Measurements from ENCODE around the gene PHACTR4. TPM values are rescaled to one million over a fixed set of nuclear protein-coding genes. Genes with fewer than 3 reads are reported as not detected.

Gene PHACTR4
- total and polyA plus RNA-seq, 2 of the 4 experiments (the other 2 are of a cell fraction) = 7.5 to 15.0 TPM

GRCh38 chr1:28426831-28427230 is 57.3 kb downstream of the PHACTR4 start:
- Histone ChIP-seq H3K4ac (ENCODE audit: low read depth, low read length) (no peak overlapping the region), H4K5ac (ENCODE audit: low read depth, low read length) (no peak overlapping the region), H3K18ac (ENCODE audit: low read depth, low read length) (no peak overlapping the region), H2BK120ac (ENCODE audit: low read depth, low read length) (no peak overlapping the region), H3K79me1 (ENCODE audit: low read depth in 1 of 2, low read length in 2 of 2) (peaks cover 5 to 48% of the 10 kb centered on the region in 2 experiments; a peak in 3 of 4 replicates), H3K27ac (ENCODE audit: insufficient read depth, low read length) (no peak overlapping the region), H3K9me3 (ENCODE audit: control insufficient read depth, insufficient read depth, low read length) (no peaks in the 10 kb centered on the region), H2AFZ (replicated peaks; ENCODE audit: low read length, poor library complexity) (no peak overlapping the region), H3K23ac (ENCODE audit: low read depth, low read length) (no peak overlapping the region), H4K91ac (ENCODE audit: insufficient read depth, low read depth, low read length) (no peak overlapping the region), H2BK15ac (ENCODE audit: low read depth, low read length) (no peak overlapping the region), H2AK5ac (ENCODE audit: low read depth, low read length) (no peak overlapping the region), H3K27me3 (ENCODE audit: control insufficient read depth, insufficient read depth, low read length) (no peaks in the 10 kb centered on the region), H3K4me3 (ENCODE audit: insufficient read depth, low read depth, low read length) (no peak overlapping the region), H2BK20ac (ENCODE audit: low read depth, low read length) (no peak overlapping the region), H2BK5ac (ENCODE audit: low read depth, low read length, poor library complexity, severe bottlenecking) (no peak overlapping the region), H3K9ac (ENCODE audit: low read depth, low read length) (no peak overlapping the region), H3K56ac (ENCODE audit: extremely low read depth, insufficient read depth, low read length) (no peak overlapping the region), H3K14ac (replicated peaks; ENCODE audit: low read depth, low read length) (no peak overlapping the region), H4K8ac (ENCODE audit: low read depth in 2 of 2, low read length in 2 of 2) (no peak overlapping the region), H4K20me1 (ENCODE audit: insufficient read depth, low read length) (peaks cover 3% of the 10 kb centered on the region; the same call in 1 of the 2 replicates), H3K9me1 (ENCODE audit: insufficient read depth, low read length) (no peaks in the 10 kb centered on the region; the same call in 1 of the 2 replicates), H2AK9ac (replicated peaks; ENCODE audit: low read depth, low read length, poor library complexity) (no peak overlapping the region), H3K4me2 (ENCODE audit: low read depth, low read length) (no peak overlapping the region), H3K36me3 (ENCODE audit: control insufficient read depth, insufficient read depth, low read length) (peaks cover 4% of the 10 kb centered on the region; the same call in 1 of the 2 replicates), H3K4me1 (ENCODE audit: control insufficient read depth, insufficient read depth, low read length) (peaks cover 1% of the 10 kb centered on the region; the same call in 1 of the 2 replicates)
- DNase-seq (no peak), ATAC-seq (ENCODE audit: low read depth) (no peak)
- CTCF ChIA-PET = interaction anchor here (0.6 kb wide), 1 partner anchor 26 kb away, joined by 4 read pairs; no protein-coding TSS in a partner anchor
- in situ Hi-C loops (cut with MboI; ENCODE audit: low sequenced_read_pairs) = no loop called here
- POLR2A ChIA-PET (ENCODE audit: unreplicated experiment) = no interaction called here
- dilution Hi-C loops (cut with HindIII; ENCODE audit: low sequenced_read_pairs, unreplicated experiment) = no loop called here
- intact Hi-C loops (cut with micrococcal nuclease) = no loop called here
- TF ChIP-seq BHLHE40 (IDR thresholded peaks at IDR 0.05; ENCODE audit: low read depth, low read length) = no peak
- TF ChIP-seq CTCF (conservative IDR thresholded peaks at IDR 0.05; ENCODE audit: low read depth, low read length) = no peak
- no peak for TF ChIP-seq ELK1 (IDR thresholded peaks at IDR 0.05; ENCODE audit: borderline replicate concordance, low read depth, low read length)
- TF ChIP-seq POLR2A (IDR thresholded peaks at IDR 0.05; ENCODE audit: low read depth, low read length) = no peak
- TF ChIP-seq NFE2L2 (IDR thresholded peaks at IDR 0.05; ENCODE audit: low read depth, low read length) = no peak
- no peak for TF ChIP-seq RAD21 (IDR thresholded peaks at IDR 0.05; ENCODE audit: low read length)
- no peak for TF ChIP-seq FOS (IDR thresholded peaks at IDR 0.05; ENCODE audit: low read depth, low read length)
- TF ChIP-seq CHD1 (IDR thresholded peaks at IDR 0.05; ENCODE audit: low read depth, low read length) = no peak
- TF ChIP-seq CEBPB (IDR thresholded peaks at IDR 0.05; ENCODE audit: low read depth, low read length) = no peak
- BruUV-seq (replicated peaks) = no TSS peak
- whole genome bisulfite sequencing, 2 experiments (ENCODE audit: extremely low coverage in 2 of 2, insufficient read length in 1 of 2) = 100% methylated on average over 1 of the region's 1 CpG; no CpG with 5 or more reads in 1 of the 2 experiments
